GM10248 (cell line): ENCODE results near the gene PRIMA1.

Source experiments
- CTCF ChIA-PET: fragments of 300-600 bp; sonication (Branson Sonifier 250); formaldehyde crosslinking; extraction: SDS; loops from one replicate; lab custom pipeline; 2021; ENCODE audit warnings: antibody characterized with exemption; lab: Yijun Ruan, JAX
- POLR2A ChIA-PET: fragments of 350-650 bp; sonication (Branson Sonifier 250); formaldehyde crosslinking; extraction: SDS; loops from one replicate; lab custom pipeline; 2020; ENCODE audit warnings: antibody characterized with exemption; lab: Yijun Ruan, JAX
- DNase-seq: peaks from one replicate; pipeline ENCODE4 v3.0.0; 2012; ENCODE audit errors: extremely low spot score
- CTCF ChIP-seq: IDR thresholded peaks from 2 replicates; pipeline ENCODE4 v1.5.1; 2012; ENCODE audit warnings: mild to moderate bottlenecking, low read depth; ENCODE audit errors: extremely low read depth, missing control alignments, control extremely low read depth

The PRIMA1 gene

GRCh38 chr14:93715279-93715927 lies 72.9 kb downstream of the PRIMA1 start:
- ChIA-PET POLR2A (no interaction called here), CTCF (no interaction called here)
- TF ChIP-seq CTCF: no peak
- DNase-seq: no peak

- no peak for TF ChIP-seq CTCF
- CTCF ChIA-PET: no interaction called here
- POLR2A ChIA-PET: no interaction called here
- DNase-seq: no peak
These were observed 73.7 kb downstream of the PRIMA1 start for GRCh38 chr14:93714605-93715004.

DNA sequence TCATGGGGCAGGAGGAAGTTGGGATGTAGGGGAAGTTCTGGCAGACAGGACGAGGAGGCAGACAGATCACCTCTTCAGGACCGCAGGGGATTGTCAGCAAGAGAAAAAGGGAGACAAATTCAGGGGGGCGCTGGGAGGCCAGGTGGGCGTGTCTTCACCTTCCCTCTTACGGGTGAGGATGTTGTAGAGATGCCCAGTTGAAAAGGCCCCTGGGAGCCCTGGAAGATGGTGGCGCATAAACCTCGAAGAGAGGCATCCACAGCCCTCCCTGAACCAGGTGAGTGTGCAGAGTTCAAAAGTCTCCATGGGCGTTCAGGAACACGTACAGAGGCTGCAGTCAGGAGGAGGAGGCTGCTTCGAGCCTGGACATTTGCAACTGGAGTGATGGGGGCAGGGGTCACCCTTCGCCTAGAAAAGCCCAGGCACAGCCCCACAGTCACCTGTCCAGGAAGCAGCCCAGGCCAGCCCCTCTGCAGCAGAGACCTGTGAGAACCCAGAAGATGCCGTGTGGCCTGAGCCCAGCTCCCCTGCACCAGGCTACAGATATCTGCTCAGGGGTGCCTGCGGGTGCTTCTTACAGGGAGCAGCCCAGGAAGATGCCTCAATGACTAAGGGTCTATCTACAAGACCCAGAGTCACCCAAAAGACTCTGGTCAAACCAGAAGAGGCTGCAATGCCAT lies 74.4 kb downstream of the PRIMA1 start:
- ChIA-PET CTCF (no interaction called here), POLR2A (no interaction called here)
- no peak for DNase-seq
- TF ChIP-seq CTCF: no peak

- no peak for DNase-seq
These were observed 75.2 kb downstream of the PRIMA1 start for GRCh38 chr14:93712838-93713724.

DNA sequence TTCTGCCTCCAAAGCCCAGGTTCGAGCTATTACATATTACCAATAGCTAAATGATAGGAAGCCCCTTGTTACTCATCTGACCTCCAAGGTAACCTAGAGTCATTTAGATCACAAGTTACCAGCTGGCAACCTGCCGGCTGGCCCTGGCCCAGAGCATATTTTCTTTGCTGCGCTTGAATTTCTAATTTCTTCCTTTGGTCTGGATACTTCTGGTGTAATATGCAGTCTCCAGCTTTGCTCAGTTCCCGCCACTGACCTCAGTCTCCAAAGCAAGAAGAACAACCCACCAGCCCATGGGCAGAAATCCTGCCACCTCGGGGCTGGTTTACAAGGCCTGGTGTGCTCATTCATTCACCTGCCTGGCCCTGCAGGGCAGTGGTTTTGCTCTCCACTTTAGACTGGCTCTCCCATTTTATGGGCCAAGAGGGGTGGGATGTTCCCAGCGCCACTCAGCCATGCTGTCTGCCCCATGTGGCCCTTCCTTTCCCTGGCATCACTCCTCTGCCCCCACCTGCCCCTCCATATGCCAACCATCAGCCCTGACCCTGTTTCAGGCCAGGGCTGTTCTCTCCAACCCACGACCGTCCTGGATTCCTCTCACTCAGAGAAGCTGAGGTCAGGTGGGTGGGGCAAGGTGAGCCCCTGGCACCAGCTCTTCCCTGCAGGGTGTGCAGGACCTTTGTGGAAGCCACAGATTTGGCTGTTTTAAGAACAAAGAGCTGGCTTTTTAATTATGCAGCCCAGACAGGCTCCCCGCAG lies 76.0 kb downstream of the PRIMA1 start:
- no peak for DNase-seq
- CTCF ChIA-PET: interaction anchor here (1.2 kb wide), 1 partner anchor 143 kb away, joined by 3 read pairs; no protein-coding TSS in a partner anchor
- POLR2A ChIA-PET: no interaction called here
- TF ChIP-seq CTCF: no peak

More at GRCh38 chr14:93712838-93713724, 75.2 kb downstream of the PRIMA1 start:
- no peak for TF ChIP-seq CTCF
- POLR2A ChIA-PET: no interaction called here
- CTCF ChIA-PET: interaction anchor here (1.2 kb wide), 1 partner anchor 143 kb away, joined by 3 read pairs; no protein-coding TSS in a partner anchor

DNA sequence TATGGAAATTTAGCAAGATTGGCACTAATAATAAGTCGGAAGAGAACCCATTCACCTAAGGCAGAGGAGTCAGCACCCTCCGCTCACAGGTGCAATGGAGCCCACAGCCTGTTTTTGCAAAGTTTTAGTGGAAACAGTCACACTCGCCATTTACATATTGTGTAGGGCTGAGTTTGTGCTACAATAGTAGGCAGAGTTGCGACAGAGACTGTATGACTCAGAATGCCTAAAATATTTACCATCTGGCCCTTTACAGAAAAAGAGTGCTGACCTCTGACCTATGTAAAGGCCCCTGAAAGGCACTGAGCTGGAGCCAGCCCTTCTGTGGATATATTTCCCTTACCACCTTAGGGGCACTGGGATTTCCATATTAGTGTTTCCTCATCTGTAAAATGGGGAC lies 79.0 kb downstream of the PRIMA1 start:
- CTCF ChIA-PET: no interaction called here
- no peak for DNase-seq
- POLR2A ChIA-PET: no interaction called here
- no peak for TF ChIP-seq CTCF
